AG09319 (cell line): ENCODE data around the gene RBM44.

Source experiments
- DNase-seq: peaks from one replicate; pipeline ENCODE4 v3.0.0-alpha.2; 2010; ENCODE audit warnings: low read depth; ENCODE audit errors: extremely low read depth
- CTCF ChIP-seq: IDR thresholded peaks from 2 replicates; pipeline ENCODE4 v1.5.1; 2011; ENCODE audit warnings: low read depth, mild to moderate bottlenecking, inconsistent platforms, low read length, moderate library complexity

RBM44 gene

GRCh38 chr2:237816531-237816930 lies 18.0 kb downstream of the RBM44 start:
- no peak for TF ChIP-seq CTCF
- DNase-seq, result no peak

- peak; percentile 60 for DNase-seq
- TF ChIP-seq CTCF, result no peak
Measured at GRCh38 chr2:237818066-237818473, 19.5 kb downstream of the RBM44 start.

GRCh38 chr2:237819231-237819630 lies 20.7 kb downstream of the RBM44 start:
- no peak for TF ChIP-seq CTCF
- DNase-seq, result no peak

GRCh38 chr2:237820421-237820820 lies 21.8 kb downstream of the RBM44 start:
- TF ChIP-seq CTCF, result no peak
- no peak for DNase-seq

DNA sequence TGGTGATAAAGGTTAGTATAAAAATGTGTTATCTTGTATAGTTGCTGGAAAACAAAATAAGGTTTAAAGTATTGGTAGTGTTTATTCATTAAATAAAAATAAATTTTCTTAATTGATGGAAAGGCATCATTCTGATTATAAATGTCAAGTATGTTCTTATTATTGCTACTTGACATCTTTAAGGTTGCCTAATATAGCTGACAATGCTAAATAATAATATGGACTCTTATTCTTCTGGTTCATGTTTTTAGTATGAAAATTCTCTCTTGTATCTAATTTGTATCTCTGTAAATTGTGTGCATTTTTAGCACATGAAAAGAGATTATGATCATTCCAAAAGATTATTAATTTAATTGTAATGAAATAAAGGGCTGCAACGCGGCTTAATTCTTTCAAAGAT lies 25.0 kb downstream of the RBM44 start:
- DNase-seq, result no peak
- no peak for TF ChIP-seq CTCF

GRCh38 chr2:237824085-237824484 lies 25.5 kb downstream of the RBM44 start:
- TF ChIP-seq CTCF, result no peak
- DNase-seq, result no peak

- DNase-seq, result no peak
- TF ChIP-seq CTCF, result no peak
Measured at GRCh38 chr2:237827421-237827987, 28.9 kb downstream of the RBM44 start.
